GM10266 (cell line): ENCODE measurements around the gene IYD.

Experiments used
- DNase-seq: peaks from one replicate; pipeline ENCODE4 v3.0.0; 2012; ENCODE audit errors: extremely low spot score
- CTCF ChIP-seq: IDR thresholded peaks from 2 replicates; pipeline ENCODE4 v1.5.1; 2012; ENCODE audit warnings: mild to moderate bottlenecking, low read depth; ENCODE audit not compliant: control insufficient read depth, insufficient read depth; ENCODE audit errors: missing control alignments

The IYD gene

GRCh38 chr6:150410906-150411305, 42.1 kb downstream of the IYD start:
- no peak for DNase-seq

GRCh38 chr6:150412221-150412620, 43.4 kb downstream of the IYD start:
- TF ChIP-seq CTCF: no peak
- no peak for DNase-seq

More at GRCh38 chr6:150410906-150411305, 42.1 kb downstream of the IYD start:
- no peak for TF ChIP-seq CTCF

- TF ChIP-seq CTCF: no peak
- no peak for DNase-seq
Observed at GRCh38 chr6:150413198-150413597, 44.4 kb downstream of the IYD start.

GRCh38 chr6:150413781-150414281, 45.0 kb downstream of the IYD start:
- no peak for TF ChIP-seq CTCF
- no peak for DNase-seq

- DNase-seq: no peak
- TF ChIP-seq CTCF: no peak
Observed at GRCh38 chr6:150416128-150416527, 47.3 kb downstream of the IYD start.

GRCh38 chr6:150417250-150417649, 48.4 kb downstream of the IYD start:
- DNase-seq: no peak
- no peak for TF ChIP-seq CTCF

GRCh38 chr6:150417899-150418826, 49.4 kb downstream of the IYD start:
- peak; percentile 62 for DNase-seq
- peak; percentile 82 for TF ChIP-seq CTCF
